Midbrain (tissue), 1 donor: ENCODE data around the gene SLC12A1.
"Not testable (repeated sequence)": the region's sequence is repeated elsewhere in the genome, so short reads cannot be mapped to it uniquely, and the experiment has no call there.

ENCODE experiments used
- DNase-seq: peaks from one replicate; lab custom pipeline; 2025; lab: John Stamatoyannopoulos, UW

Gene SLC12A1

GRCh38 chr15:48309740-48310139 lies 103.6 kb downstream of the SLC12A1 start:
- DNase-seq, result no peak

- DNase-seq, result no peak
Measured at GRCh38 chr15:48313216-48313615, 107.1 kb downstream of the SLC12A1 start.

DNA sequence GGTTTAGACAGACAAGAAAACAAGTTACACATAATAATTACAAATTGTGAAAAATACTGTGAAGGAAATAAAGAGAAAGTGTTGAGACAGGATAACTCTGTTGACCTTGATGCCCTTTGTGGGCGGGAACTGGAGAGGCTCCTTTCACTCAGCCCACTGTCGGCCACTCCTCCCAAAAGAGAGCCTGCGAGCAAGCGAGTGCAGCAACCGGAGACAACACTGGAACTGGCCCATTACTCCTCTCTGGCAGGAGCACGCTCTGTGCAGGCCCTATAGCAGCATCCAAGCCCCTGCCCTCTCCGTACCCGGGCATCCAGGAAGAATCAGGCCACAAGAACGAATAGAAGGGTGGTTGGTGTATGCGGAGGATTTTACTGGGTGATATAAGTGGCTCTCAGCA lies 108.9 kb downstream of the SLC12A1 start:
- DNase-seq, result no peak

DNA sequence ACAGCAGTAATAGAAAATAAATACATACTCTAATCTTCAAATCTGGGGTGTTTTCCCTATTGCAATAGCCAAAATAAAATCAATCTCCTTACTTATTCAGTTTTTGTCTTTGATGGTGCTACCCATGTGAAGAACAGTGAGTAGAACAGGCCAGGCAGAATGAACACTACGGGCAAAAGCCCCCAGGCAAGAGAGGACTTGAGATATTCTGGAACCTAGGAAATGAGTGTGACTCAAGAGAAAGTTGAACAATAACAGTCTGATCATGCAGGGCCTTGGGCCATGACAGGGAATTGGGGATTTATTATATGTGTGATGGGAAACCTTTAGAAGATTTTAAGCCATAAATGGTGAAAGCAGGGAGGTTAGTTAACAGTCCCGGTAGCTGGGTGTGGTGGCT lies 111.1 kb downstream of the SLC12A1 start:
- no peak for DNase-seq

- DNase-seq, result no peak
Measured at GRCh38 chr15:48318131-48318530, 112.0 kb downstream of the SLC12A1 start.

GRCh38 chr15:48323294-48323693 lies 117.2 kb downstream of the SLC12A1 start:
- DNase-seq, result no peak

- DNase-seq, result no peak
Measured at GRCh38 chr15:48324949-48325348, 118.8 kb downstream of the SLC12A1 start.

DNA sequence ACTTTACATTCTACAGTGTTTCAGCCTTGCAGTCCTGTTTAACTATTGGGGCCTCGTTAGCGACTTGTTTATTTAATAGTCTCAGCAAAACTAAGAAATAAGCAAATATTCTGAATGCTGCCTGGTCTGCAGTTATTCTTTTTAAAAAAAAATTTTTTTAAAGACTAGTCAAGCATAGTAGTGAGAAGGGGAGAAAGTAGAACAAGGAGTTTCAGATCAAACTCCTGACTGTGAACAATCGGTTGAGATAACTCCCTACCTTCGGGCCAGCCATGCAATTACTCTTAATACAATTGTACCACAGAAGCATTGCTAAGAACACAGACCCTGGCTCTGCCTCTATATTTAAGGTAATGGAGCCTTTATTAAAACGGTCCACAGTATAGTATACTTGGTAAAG lies 119.3 kb downstream of the SLC12A1 start:
- no peak for DNase-seq

DNA sequence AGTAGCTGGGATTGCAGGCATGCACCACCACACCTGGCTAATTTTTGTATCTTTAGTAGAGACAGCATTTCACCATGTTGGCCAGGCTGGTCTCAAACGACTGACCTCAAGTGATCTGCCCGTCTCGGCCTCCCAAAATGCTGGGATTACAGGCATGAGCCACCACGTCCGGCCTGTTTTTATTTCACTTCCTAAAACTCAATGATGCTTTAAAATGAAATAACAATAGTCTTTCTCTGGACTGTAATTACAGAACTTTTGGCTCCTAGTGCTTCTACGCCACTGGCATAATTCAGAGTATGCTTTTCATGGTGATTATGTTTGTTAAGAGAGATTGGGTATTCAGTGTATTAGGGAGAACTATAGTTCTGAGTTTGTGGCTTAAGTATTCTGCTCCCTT lies 120.1 kb downstream of the SLC12A1 start:
- not testable (repeated sequence) for DNase-seq

DNA sequence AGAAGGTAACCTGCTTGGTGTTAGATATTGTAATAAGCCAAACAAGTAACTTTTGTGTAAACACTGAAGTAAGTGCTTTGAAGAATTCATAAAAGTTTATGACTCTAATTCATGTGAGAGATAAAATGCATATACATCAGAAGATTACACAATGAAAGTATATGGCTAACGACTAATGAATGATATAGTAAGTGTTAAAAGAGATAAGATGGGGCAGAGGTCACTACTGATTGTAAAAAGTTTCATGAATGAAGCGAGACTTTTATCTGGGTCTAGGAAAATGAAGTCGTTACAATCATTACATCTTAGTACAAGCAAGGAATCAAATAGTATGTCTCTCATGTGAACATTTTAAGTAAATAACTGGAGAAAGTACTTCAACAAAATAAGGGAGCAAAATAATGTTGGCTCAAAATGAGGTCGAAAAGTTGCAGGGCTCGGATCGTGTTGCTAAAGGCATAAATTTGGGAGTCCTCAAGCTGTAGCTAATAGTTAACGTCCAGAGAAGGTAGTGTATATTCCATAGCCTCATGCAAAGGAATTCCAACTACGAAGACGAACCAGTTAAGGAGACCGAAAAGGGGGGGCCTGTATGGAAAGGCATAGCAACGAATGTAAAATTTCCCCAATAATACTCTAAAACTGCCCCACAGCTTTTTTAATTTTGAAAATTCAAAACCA lies 124.1 kb downstream of the SLC12A1 start:
- DNase-seq, result no peak

- peak; percentile 83 for DNase-seq
Measured at GRCh38 chr15:48330855-48331795, 125.0 kb downstream of the SLC12A1 start, which contains the start of gene DUT. DUT (plus strand) TSS chr15:48331429; CDS start chr15:48331516, 87 bp downstream.

- DNase-seq, result peak; percentile 82
Measured at GRCh38 chr15:48331796-48332641, 125.9 kb downstream of the SLC12A1 start.

- no peak for DNase-seq
Measured at GRCh38 chr15:48332642-48333034, 126.5 kb downstream of the SLC12A1 start.

GRCh38 chr15:48333540-48333939 lies 127.4 kb downstream of the SLC12A1 start:
- DNase-seq, result no peak

GRCh38 chr15:48334260-48334659 lies 128.2 kb downstream of the SLC12A1 start:
- no peak for DNase-seq

DNA sequence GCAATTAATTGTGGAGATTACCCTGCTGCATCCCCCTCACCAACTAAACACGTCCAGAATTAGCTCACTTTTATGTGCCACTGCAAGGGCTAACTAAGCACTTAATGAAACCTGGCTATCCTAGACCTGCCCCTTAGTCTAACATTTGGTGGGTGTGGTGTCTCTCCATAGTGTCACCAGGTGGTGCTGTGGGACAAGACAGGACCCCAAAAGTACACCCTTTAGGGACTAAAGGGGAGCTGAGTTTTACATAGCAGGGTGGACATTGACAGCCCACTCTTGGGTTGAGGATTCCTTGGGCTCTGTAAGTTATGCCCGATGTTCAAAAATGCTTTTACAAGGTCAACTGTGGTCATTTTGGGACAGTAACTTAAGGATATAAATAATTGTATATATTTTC lies 130.8 kb downstream of the SLC12A1 start:
- DNase-seq, result no peak

DNA sequence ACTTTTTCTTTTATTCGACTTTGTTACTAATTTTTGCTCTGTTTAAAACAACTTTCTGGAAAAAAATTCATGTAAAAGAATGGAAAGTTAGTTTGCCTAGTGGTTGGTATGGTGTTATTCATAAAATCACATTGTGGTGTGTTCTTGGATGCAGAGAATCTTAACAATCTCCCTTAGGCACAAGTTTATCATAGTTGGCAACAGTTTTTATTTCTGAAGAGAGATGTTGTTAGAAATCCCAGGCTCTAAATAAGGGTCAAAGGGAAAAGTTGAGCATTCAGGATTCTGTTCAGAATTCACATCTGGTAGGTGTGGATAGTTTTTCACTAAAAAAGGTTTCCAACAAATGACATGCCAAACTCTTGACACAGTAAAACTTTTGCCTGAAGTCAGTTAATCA lies 131.5 kb downstream of the SLC12A1 start:
- no peak for DNase-seq

DNA sequence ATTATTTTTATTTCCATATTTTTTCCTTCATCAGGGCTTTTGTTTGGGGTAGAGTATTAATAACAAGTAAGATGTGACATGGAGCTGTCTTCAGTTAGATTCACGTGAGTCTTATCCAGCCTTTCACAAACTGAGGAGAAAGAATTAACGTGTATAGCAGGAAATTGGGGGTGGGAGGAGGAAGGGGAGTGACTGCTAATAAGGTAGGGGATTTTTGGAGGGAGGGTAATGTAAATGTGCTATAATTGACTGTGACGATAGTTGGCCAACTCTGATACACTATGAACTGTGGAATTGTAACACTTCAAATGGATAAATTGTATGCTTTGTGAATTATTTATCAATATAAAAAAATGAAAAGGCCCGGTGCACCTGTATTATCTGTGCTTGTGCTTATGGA lies 134.0 kb downstream of the SLC12A1 start:
- DNase-seq, result no peak

- no peak for DNase-seq
Measured at GRCh38 chr15:48343865-48344264, 137.8 kb downstream of the SLC12A1 start.

- no peak for DNase-seq
Measured at GRCh38 chr15:48345516-48345915, 139.4 kb downstream of the SLC12A1 start.

DNA sequence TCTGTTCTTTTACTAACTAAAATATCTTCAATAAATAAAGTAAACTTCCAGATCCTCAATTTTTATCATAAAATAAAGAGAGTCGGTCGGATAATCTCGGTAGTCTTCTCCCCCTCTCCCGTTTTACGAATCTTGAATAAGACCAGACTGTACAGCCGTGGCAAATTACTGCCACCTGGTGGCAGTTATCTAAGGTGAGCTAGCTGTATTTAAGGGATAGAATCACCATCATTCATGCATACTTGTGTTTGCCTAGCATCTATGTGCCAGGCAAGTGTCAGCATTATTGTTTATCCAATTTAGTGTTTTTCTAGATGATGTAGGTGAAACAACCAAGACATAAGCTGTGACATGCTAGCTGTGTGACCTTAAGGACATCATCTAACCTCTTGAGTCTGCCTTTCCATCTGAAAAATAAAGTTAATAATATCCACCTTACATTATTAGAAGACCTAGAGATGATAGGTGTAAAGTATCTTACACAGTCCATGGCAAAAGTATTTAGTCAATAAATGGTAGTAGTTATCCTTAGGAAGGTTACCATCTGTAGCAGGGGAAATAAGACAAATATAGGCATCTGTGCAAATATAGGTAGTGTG lies 146.5 kb downstream of the SLC12A1 start:
- DNase-seq, result peak; percentile 61
